Ascending aorta (tissue), 2 donors: ENCODE results near the gene AKAP13. TPM values are rescaled to one million over a fixed set of nuclear protein-coding genes. Genes with fewer than 3 reads are reported as not detected.

Source experiments
- DNase-seq, 2 donors: peaks; one replicate each; pipeline ENCODE4 v3.0.0-alpha.2; 2019; ENCODE audit warnings: low spot score in 2 of 2
- H3K27ac ChIP-seq, 2 donors: fragments of 200-600 bp; sonication (generic); one replicate each; pipeline ENCODE4 v1.5.1; 2016 to 2017; ENCODE audit warnings: mild to moderate bottlenecking in 1 of 2
- H3K27me3 ChIP-seq: fragments of 200-600 bp; sonication (generic); one replicate; pipeline ENCODE4 v1.5.1; 2017
- H3K36me3 ChIP-seq, 2 donors: fragments of 200-600 bp; sonication (generic); one replicate each; pipeline ENCODE4 v1.5.1; 2016
- H3K4me1 ChIP-seq, 2 donors: fragments of 200-600 bp; sonication (generic); one replicate each; pipeline ENCODE4 v1.5.1; 2016 to 2017; ENCODE audit warnings: mild to moderate bottlenecking in 1 of 2
- H3K4me3 ChIP-seq, 2 donors: fragments of 200-600 bp; sonication (generic); one replicate each; pipeline ENCODE4 v1.5.1; 2016 to 2017; ENCODE audit warnings: mild to moderate bottlenecking in 1 of 2
- H3K9me3 ChIP-seq, 2 donors: fragments of 200-600 bp; sonication (generic); one replicate each; pipeline ENCODE4 v1.5.1; 2016
- CTCF ChIP-seq, 3 experiments: fragments of 200-600 bp in 2 of 3; fragments of 450-650 bp in 1 of 3; sonication (generic) in 2 of 3; IDR thresholded peaks; one replicate each; pipeline ENCODE4 v1.5.1; 2016 to 2019; ENCODE audit warnings: antibody characterized with exemption in 3 of 3, mild to moderate bottlenecking in 1 of 3, moderate library complexity in 1 of 3
- intact Hi-C: fragments of 100-400 bp; cut with DNase I; formaldehyde crosslinking; loops from one replicate; pipeline ENCODE4 v1.15.1; 2023
- total RNA-seq: library from RNA; depleted of rRNA; stranded (reverse); fragments of >200 nt; gene quantifications from one replicate; pipeline ENCODE4 v1.1.0, GENCODE V29; 2016

Gene AKAP13
- total RNA-seq, 1 donor from 2014 or later, result 74.3 TPM

- Histone ChIP-seq H3K4me3 (no peak overlapping the region), H3K4me1 (no peaks in the 10 kb centered on the region), H3K27ac (no peak overlapping the region), H3K36me3 (no peaks in the 10 kb centered on the region), H3K9me3 (no peaks in the 10 kb centered on the region), H3K27me3 (no peaks in the 10 kb centered on the region)
- intact Hi-C loops, result no loop called here
- no peak for DNase-seq
- TF ChIP-seq CTCF (IDR thresholded peaks at IDR 0.05), result no peak
These were observed 397.8 kb downstream of the AKAP13 start for GRCh38 chr15:85778107-85778776.

- Histone ChIP-seq H3K27ac (no peak overlapping the region), H3K4me1 (no peaks in the 10 kb centered on the region), H3K36me3 (no peaks in the 10 kb centered on the region), H3K9me3 (no peaks in the 10 kb centered on the region), H3K4me3 (no peak overlapping the region), H3K27me3 (no peaks in the 10 kb centered on the region)
- no peak for TF ChIP-seq CTCF (IDR thresholded peaks at IDR 0.05)
- intact Hi-C loops, result no loop called here
- no peak for DNase-seq
These were observed 398.8 kb downstream of the AKAP13 start for GRCh38 chr15:85779249-85779648.

- intact Hi-C loops, result no loop called here
- H3K4me3 ChIP-seq, result no peak overlapping the region
- no peak for TF ChIP-seq CTCF (IDR thresholded peaks at IDR 0.05)
- no peaks in the 10 kb centered on the region for H3K9me3 ChIP-seq
- no peak for DNase-seq
- H3K4me1 ChIP-seq, result peaks cover 0 to 8% of the 10 kb centered on the region in 2 donors
- H3K27me3 ChIP-seq, result no peaks in the 10 kb centered on the region
- H3K36me3 ChIP-seq, result no peaks in the 10 kb centered on the region
- H3K27ac ChIP-seq, result no peak overlapping the region
These were observed 400.0 kb downstream of the AKAP13 start for GRCh38 chr15:85780225-85780985.

GRCh38 chr15:85781099-85781498, 400.7 kb downstream of the AKAP13 start:
- intact Hi-C loops, result no loop called here
- H3K27ac ChIP-seq, result no peak overlapping the region
- DNase-seq, result no peak
- H3K4me3 ChIP-seq, result no peak overlapping the region
- H3K4me1 ChIP-seq, result peaks cover 0 to 15% of the 10 kb centered on the region in 2 donors
- no peaks in the 10 kb centered on the region for H3K9me3 ChIP-seq
- H3K27me3 ChIP-seq, result no peaks in the 10 kb centered on the region
- no peak for TF ChIP-seq CTCF (IDR thresholded peaks at IDR 0.05)
- H3K36me3 ChIP-seq, result no peaks in the 10 kb centered on the region

GRCh38 chr15:85782064-85782463, 401.7 kb downstream of the AKAP13 start:
- no peaks in the 10 kb centered on the region for H3K27me3 ChIP-seq
- no peak for TF ChIP-seq CTCF (IDR thresholded peaks at IDR 0.05)
- H3K9me3 ChIP-seq, result no peaks in the 10 kb centered on the region
- no peaks in the 10 kb centered on the region for H3K36me3 ChIP-seq
- no peak overlapping the region for H3K4me3 ChIP-seq
- peaks cover 0 to 20% of the 10 kb centered on the region in 2 donors for H3K4me1 ChIP-seq
- no peak overlapping the region for H3K27ac ChIP-seq
- intact Hi-C loops, result no loop called here
- DNase-seq, result no peak
